ENCODE data around the gene TRABD2A.

Gene TRABD2A

DNA sequence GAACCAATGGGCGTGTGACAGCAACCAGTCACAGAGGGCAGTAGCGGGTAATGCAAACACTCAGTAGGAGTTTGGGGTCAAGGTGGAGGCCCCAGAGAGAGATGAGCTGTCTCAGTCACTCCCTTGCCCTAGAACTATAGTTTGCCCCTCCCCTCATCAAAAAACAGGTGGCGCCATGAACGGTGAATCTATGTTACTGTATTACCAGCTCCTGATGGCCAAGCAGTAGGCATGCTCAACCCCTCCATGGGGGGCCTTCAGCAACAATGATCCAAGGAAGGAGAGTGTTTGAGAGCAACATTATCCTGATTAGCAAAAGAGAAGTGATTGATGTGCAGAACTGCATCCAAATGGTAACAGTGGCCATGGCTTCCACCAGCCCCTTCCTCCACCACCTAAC lies 30.4 kb downstream of the TRABD2A start:
- DNase-seq (ENCODE audit: low spot score): no peak

DNA sequence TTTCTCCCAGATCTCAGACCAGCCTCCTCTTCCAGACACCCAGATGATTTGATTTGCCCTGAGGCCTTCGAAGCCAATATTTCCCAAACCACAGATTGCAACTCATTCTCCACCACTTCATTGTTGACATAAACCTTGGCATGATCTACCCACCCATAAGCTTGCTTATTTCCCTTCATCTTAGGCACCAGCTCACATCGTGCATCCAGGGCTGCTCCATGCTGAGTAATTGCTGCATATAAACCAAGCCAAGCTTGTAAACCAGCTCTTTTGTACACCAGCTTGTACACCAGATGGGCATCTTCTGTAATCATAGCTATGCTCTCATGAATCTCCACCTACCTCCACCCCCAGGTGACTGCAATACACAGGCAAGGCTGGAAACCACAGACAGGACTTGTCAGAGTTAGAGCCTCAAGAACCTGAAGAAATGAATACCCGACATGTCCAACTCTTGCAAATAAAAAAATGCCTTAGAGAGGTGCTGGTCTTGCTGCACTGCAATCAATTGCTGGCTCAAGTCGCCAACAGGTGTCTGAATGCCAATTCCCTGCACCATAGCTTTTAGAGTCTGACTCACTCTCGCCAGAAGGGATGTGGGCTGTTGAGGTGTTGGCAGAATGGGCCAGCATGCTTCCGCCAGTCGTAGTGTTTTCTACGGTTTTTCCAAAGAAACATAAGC lies 31.5 kb downstream of the TRABD2A start:
- no peak for DNase-seq (ENCODE audit: low spot score)

DNA sequence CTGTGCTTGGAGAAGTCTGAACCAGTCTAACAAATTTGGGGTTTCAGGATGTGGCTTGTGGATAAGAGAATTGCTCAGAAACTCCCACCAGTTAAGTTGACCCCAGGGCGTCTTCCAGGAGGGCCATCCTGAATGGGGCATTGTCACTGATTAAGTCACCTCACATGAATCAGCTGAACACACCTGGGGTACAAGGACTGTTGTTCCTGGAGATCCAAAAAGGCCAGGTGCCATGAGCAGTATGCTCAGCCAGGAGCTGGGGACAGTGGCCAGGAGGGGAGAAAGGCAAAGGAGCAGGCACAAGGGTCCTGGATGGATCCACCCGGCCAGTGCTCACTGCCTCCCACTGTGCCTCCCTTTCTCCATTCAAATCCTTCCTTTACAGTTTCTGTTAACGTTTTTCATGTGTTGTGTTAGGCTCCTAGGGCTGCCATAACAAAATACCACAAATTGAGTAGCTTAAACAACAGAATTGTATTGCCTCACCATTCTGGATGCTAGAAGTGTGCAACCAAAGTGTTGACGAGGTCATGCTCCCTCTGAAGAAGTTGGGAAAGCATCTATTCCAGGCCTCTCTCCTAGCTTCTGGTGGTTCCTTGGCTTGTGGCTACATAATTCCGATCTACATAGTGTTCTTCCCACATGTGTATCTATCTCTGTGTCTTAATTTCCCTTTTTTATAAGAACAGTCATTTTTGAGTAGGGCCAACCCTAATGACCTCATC lies 33.4 kb downstream of the TRABD2A start:
- DNase-seq (ENCODE audit: low spot score): no peak

DNA sequence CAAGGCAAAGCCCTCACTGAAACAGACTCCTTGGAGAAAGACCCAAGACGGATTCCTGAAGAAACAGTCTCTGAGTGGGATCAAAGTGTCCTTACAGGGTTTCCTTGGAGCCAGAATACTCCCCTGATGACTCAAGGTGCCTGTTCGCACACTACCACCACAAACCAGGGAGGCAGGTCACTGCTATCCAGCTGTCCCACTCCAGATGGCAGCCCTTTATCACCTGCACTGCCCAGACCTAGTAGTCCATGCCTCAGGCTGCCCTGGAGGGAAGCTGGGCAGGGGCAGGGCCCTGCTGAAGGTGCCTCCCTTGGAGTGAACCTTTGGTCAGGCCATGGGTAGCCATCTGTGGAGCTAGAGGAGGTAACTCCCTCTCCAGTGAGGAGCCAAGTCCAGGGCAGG lies 34.1 kb downstream of the TRABD2A start:
- no peak for DNase-seq (ENCODE audit: low spot score)

DNA sequence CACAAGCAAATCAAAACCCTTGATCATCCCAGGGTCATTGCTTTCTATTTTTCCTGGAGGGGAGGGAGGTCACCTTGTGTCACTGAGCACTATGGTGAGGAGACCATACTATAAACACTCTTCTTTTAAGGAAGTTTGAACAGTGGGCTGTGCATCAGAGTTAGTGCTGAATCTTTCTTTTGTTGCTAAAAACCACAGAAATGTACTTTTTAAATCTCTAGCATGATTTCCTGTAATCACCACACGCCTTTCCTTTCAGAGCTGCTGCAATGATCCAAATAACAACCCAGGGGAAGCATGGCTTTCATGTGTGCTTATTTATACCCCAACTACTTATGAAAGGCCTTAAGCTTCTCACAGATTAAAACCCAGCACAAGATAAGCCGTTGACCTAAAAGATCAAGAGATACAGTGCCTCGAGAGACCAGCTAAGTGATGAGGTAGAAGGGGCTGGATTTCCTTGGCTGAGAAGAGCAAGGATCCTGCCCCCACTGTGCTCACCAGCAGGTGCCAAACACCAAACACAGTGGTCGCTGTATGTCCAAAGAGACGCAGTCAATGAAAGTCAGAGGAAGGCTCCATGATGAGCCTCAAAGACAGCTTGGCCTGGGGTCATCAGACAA lies 34.7 kb downstream of the TRABD2A start:
- peak; percentile 30 for DNase-seq (ENCODE audit: low spot score)

DNA sequence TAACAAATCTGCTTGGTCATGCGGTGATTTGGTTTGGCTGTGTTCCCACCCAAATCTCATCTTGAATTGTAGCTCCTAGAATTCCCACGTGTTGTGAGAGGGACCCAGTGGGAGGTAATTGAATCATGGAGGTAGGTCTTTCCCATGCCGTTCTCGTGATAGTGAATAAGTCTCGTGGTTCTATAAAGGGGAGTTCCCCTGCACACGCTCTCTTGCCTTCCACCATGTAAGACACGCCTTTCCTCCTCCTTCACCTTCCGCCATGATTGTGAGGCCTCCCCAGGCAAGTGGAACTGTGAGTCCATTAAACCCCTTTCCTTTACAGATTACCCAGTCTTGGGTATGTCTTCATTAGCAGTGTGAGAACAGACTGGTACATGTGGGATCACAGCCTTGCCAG lies 36.7 kb downstream of the TRABD2A start:
- no peak for DNase-seq (ENCODE audit: low spot score)

DNA sequence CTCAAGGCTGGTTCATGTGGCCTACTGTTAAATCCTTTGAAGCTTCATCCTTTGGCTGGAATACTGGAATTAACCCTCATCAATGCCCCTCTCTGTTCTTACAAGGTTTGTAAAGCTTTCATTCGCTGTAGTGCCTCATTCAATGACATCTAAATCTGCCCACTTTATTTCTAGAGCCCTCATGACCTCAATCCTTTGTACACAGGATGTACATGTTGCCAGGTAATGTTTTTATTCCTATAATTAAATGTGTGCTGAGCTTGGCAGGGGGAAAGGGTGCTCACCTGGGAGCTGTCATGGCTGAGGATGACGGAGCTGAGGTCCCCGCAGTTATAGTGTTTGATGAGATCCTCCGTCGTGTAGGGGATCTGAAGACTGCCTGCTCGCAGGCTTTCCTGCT lies 39.3 kb downstream of the TRABD2A start:
- no peak for DNase-seq (ENCODE audit: low spot score)

DNA sequence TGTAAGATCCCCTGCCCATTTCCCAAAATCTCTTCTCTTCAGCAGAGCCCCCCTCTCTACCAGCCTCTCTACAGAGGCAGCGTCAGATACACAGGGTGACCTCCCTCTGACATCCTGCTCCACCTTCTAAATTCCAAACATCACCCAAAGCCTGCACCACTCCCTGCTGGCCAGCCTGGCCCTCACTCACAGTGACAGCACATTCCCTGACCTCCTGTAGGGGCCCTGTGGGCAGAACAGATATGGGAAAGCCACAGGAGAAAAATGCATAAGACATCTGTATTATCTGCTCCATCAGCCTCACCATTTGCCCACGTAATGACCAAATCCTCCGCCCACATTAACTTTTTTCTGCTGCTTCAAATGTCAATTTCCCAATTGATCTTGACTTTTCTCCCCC lies 40.6 kb downstream of the TRABD2A start:
- peak; percentile 29 for DNase-seq (ENCODE audit: low spot score)

DNA sequence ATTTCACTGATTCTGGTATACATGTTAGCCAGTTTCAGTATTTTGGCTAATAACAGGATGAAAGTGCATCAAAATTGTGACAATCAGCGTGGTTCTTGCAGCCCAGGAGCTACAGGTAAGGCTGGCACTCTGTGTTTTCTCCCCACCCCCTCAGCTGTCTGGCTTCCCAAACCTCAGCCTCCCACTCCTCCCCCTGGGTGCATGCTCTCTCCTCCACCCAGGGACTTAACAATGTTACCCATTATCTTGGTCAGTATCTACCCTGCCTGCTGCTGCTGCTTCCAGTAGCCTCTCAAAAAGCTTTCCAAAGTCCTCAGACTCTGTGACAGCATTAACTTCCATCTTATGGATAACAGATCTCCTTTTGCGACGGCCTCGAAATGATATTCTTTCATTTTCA lies 41.0 kb downstream of the TRABD2A start:
- DNase-seq (ENCODE audit: low spot score): no peak

DNA sequence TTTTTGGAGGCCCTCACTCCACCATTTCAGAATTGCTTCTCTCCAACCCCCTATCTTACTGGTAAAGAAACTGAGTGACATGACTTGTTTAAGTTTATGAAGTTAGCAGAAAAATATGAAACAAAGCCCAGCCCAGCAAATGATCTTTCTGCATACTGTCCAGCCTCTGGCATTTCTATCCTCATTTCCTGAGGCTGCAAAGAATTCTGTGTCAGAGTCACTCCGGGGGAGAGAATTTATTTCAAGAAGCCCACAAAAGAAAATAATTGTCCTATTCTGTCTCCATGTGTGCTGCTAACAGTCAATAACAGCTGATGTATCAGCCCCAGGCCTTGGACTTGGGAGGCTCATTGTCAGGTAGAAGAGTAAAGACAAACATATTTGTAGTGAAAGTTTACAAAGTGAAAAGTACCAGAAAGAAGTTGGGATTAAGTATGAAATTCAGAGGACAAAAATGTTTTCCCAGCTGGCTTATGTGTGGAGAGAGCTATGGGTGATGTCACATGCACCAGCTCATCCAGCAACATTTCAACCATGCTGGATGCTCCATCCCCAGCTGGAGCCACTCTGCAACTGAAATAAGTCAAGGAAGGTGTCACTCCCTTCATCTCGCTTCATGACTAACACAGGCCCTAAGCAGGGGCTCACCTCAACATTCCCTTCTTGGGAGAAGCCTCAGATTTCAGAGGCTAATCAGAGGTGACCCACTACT lies 42.3 kb downstream of the TRABD2A start:
- DNase-seq (ENCODE audit: low spot score): peak; percentile 45

DNA sequence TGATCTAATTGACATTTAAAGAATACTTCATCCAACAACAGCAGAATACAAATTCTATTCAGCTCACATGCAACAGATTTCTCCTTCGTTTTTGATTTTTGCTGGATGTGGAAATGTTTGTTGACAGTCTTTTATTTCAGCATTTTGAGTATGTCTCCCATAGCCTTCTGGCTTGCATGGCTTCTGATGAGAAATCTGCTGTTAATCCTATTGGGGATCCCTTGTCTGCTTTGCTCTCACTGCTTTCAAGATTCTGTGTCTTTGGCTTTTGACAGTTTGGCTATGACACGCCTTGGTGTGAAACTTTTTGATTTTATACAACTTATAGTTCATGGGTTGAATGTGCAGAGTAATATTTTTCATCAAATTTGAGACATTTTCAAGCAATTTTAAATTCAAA lies 44.7 kb downstream of the TRABD2A start:
- DNase-seq (ENCODE audit: low spot score): no peak

DNA sequence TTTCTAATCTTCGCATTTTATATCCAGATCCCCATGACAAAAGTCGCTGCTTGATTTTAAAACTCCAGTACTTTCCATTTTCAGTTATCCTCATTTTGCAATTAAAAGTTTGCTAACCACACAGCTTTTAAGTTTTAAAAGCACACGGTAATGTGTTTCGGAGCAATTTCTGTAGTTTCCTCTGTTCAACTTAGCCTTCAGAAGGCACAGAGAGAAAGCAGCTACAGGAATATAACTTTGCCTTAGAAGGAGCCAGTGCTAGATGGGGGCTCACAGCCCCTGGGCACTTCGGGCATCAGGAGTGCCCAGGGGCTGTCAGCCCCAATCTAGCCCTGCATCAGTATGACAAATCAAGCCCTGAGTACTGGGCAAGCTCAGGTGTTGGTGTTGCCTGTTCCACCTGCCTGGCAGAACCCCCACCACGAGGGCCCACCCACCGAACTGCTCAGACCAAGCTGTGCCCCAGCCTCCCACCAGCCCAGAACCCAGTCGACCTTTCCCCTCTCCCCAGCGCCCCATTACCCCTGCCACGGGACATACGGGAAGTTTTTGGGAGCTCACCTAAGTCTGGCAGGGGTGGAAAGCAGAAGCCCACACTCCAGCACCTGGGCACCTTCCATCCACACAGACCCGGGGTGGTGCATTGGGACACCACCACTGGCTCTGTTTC lies 47.3 kb downstream of the TRABD2A start:
- DNase-seq (ENCODE audit: low spot score): no peak

DNA sequence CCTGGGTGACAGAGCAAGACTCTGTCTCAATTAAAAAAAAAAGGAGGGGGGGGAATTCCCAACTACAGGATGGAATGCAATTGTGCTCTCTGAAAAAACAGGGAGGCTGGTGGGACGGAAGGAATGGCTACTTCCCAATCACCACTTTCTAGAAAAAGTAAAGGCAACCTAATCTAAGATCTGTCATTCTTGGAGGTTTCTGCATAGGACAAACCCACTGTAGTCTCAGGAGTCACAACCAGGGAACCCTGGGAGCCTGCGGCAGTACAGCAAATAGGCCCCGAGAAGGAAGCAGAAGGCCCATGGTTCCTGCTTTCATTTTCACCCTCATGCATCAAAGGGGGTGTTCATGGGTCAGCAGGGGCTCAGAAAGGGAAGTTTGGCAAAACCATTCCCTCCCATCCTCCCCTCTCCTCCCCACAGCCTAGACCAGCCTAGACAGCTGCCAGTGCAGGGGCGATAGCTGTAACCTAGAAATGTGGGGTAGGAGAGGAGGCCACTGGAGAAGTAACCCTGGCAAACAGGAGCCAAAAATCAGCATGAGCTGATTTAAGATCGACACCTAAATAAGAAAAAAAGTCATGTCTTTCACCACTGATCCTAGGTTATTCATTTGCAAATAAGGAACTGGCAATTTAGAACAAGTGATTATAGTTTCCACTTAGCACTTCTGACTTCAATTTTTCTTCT lies 48.0 kb downstream of the TRABD2A start:
- DNase-seq (ENCODE audit: low spot score): no peak

DNA sequence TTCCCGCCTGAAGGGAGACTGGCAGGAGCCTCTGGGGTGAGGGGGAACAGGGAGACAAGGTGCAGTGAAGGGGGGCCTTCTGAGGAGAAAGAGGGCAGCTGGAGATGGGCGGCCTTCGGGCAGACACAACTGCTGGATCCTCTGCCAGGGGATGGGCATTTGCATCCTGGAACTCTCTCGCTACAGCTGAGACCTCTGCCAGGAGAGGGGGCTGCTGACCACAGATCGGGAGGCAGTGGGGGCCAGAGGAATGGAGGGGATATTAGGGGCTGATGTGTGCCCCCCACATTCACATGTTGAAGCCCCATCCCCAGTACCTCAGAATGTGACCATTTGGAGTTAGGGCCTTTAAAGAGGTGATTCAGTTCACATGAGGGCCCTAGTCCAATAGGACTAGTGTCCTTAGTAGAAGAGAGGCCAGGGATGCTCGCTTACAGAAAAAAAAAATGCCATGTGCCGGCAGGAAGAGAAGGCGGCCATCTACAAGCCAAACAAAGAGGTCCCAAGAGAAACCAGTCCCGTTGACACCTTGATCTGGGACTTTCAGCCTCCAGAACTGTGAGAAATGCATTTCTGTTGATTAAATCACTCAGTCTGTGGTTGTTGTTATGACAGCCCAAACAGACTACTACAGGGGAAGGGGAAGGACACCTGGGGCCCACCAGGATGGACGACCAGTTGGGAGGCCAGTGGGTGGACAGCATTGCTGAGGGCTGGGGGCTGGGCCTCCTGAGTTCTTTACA lies 50.0 kb downstream of the TRABD2A start:
- no peak for DNase-seq (ENCODE audit: low spot score)

DNA sequence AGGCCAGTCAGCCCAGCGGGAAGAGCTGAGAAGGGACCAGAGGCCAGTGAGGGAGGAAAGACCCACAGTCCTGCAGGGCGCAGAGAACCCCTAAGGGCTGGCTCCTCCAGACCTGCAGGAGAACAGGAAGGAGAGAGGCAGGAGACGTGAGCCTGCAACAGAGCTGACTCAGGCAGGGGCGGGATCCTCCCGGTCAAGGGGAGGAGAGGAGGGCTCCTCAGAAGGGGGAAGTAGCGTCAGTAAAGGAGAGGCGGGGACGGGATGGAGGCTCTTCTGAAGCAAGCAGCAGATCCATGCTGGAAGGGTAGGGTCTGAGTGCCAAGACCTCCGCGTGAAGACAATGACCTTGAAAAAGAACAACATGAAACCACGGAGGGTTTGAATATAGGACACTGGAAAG lies 50.8 kb downstream of the TRABD2A start:
- DNase-seq (ENCODE audit: low spot score): no peak

DNA sequence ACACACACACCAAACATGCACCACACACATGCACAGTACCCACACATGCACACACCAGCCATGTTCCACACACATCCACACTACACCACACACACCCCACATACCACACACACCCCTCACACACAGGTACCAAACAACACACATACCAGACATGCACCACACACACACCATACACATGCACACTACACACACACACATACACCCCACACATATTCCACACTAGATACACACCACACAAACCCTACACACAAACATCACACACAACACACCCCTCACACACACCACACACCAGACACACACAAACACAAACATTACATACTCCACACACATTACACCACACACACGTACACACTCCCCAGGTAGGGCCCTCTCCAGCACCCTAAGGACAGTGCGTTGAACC lies 51.2 kb downstream of the TRABD2A start:
- DNase-seq (ENCODE audit: low spot score): no peak

DNA sequence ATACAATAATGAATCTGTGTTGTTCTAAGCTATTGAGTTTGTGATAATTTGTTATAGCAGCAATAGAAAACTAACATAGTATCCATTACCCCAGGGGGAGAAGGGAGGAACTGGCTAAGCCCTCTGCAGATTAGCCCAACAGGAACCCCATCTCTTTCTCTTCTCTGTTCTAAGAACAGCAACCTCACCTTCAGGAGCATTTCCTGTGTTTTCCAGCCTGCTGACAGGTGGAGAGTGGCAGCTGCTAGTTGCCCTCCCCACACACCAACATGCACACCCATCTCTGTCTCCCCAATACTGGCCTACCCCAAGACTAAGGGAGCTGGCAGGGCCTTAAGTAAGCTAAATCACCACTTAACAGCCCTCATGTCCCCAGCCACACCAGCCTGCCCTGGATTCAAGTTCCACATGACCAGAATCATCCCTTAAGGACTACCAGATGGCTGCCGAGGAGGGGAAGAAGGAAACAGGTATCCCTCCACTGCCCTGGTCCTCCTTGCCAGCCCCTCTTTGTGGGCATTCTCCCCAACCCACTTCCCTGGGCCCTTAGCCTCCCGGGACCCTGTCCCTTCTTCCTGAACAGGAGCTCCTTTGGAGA lies 52.8 kb downstream of the TRABD2A start:
- DNase-seq (ENCODE audit: low spot score): no peak

DNA sequence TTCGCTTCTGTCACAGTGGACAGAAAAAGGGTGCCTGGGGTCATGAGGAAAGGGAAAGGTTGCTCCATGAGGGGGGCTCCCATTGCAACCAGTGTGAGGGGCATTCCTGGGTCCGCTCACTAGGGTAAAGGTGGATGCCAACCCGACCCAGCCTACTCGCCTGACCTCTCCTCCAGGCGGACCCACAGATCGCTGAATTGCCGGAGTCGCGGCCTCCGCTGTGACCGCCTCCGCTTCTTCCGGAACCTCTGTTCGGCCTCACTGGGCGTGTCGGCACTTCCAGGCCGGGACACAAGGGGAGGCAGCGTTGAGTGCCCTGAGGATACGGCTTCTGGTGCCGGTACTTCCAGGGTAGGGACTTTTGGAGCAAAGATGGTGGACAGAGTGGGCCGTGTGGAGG lies 57.1 kb downstream of the TRABD2A start:
- no peak for DNase-seq (ENCODE audit: low spot score)

DNA sequence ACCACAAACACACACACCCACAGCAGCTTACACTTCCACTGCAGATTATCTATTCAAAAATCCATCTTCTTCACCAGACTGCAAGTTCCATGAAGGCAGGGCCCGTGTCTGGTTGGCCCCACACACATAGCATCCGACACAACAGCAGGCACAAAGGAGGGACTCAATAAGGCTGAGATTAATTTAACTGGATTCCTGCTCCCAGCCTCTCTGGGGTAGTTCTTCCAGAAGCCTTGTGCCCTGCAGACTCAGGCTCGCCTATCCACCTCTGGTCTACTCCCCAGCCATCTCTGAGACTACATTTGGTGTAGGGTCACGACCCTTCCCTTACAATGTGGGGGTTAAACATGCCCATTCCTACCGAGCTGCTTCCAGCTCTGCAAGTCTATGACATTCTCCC lies 57.7 kb downstream of the TRABD2A start:
- no peak for DNase-seq (ENCODE audit: low spot score)

DNA sequence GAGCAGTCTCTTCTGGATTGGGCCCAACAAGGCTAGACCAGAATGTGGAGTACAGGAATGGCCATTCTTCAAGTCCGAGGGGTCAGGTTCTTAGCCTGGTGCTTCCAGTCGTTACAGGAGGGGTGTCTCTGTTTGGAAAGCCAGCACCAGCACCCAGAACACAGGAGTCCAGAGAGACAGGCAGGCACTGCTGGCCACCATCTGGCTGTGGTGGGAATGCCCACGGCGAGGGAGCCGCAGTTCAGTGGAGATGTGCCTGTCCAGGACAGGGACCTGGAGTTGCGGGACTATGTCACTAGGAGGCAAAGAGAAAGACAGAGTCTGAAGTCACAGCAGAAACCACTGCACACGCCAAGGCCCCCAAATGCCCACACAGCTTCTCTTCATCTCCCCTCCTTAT lies 59.1 kb downstream of the TRABD2A start:
- DNase-seq (ENCODE audit: low spot score): no peak

DNA sequence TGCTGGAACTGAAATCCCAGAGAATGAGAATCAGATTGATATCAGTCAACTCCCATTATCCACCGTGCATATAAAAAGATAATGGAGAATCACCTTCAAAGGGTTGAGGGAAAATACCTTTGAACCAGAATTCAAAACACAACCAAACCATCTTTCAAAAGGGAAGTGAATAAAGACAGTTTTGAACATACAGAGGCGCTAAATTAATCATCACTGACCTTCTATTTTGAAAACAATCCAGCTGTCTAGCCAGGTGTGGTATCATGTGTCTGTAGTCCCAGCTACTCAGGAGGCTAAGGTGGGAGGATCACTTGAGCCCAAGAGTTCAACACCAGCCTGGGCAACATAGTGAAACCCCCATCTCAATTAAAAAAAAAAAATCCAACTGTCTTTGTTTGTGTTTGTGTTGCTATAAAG lies 63.6 kb downstream of the TRABD2A start:
- DNase-seq (ENCODE audit: low spot score): no peak
